GM13977 (cell line): ENCODE data around the gene SEPTIN8.

Experiments used
- DNase-seq: peaks from one replicate; pipeline ENCODE4 v3.0.0; 2012; ENCODE audit warnings: low spot score
- in situ Hi-C: fragments of 300-500 bp; cut with MboI; formaldehyde crosslinking; loops from one replicate; pipeline ENCODE4 v1.12.0; 2022; ENCODE audit warnings: low sequenced_read_pairs, low pct_unique_long_range_greater_than_20kb, mixed read lengths, inconsistent platforms; ENCODE audit not compliant: unreplicated experiment
- TF ChIP-seq, protein P1 (sequence below): IDR thresholded peaks from 2 replicates; pipeline ENCODE4 v1.5.1; 2012; ENCODE audit warnings: mild to moderate bottlenecking, control low read depth; ENCODE audit not compliant: insufficient read depth; ENCODE audit errors: extremely low read depth, missing control alignments

Gene SEPTIN8

GRCh38 chr5:132765311-132766019, 11.6 kb downstream of the SEPTIN8 start:
- TF ChIP-seq, protein P1, sequence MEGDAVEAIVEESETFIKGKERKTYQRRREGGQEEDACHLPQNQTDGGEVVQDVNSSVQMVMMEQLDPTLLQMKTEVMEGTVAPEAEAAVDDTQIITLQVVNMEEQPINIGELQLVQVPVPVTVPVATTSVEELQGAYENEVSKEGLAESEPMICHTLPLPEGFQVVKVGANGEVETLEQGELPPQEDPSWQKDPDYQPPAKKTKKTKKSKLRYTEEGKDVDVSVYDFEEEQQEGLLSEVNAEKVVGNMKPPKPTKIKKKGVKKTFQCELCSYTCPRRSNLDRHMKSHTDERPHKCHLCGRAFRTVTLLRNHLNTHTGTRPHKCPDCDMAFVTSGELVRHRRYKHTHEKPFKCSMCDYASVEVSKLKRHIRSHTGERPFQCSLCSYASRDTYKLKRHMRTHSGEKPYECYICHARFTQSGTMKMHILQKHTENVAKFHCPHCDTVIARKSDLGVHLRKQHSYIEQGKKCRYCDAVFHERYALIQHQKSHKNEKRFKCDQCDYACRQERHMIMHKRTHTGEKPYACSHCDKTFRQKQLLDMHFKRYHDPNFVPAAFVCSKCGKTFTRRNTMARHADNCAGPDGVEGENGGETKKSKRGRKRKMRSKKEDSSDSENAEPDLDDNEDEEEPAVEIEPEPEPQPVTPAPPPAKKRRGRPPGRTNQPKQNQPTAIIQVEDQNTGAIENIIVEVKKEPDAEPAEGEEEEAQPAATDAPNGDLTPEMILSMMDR: no peak
- in situ Hi-C loops: no loop called here
- DNase-seq: no peak

- in situ Hi-C loops: no loop called here
- TF ChIP-seq, protein P1: no peak
- DNase-seq: no peak
Measured at GRCh38 chr5:132764671-132765238, 12.3 kb downstream of the SEPTIN8 start.

DNA sequence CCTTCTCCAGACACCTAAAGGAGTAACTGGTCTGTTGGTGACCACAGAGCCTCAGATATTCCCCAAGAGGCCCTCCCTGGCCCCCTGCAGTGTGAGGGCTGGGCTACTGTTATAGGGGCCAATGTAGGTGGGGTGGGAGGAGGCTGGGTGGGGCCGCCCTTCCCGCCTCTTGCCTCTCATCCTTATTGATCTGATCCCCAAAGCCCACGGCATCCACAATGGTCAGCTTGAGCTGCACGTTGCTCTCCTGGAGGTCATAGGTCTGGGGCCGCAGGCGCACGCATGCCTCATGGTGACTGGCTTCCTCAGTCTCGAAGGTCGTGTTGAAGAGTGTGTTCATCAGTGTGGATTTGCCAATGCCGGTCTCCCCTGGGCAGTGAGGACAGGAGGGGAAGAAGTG, 13.0 kb downstream of the SEPTIN8 start:
- in situ Hi-C loops: no loop called here
- no peak for DNase-seq
- TF ChIP-seq, protein P1: no peak

DNA sequence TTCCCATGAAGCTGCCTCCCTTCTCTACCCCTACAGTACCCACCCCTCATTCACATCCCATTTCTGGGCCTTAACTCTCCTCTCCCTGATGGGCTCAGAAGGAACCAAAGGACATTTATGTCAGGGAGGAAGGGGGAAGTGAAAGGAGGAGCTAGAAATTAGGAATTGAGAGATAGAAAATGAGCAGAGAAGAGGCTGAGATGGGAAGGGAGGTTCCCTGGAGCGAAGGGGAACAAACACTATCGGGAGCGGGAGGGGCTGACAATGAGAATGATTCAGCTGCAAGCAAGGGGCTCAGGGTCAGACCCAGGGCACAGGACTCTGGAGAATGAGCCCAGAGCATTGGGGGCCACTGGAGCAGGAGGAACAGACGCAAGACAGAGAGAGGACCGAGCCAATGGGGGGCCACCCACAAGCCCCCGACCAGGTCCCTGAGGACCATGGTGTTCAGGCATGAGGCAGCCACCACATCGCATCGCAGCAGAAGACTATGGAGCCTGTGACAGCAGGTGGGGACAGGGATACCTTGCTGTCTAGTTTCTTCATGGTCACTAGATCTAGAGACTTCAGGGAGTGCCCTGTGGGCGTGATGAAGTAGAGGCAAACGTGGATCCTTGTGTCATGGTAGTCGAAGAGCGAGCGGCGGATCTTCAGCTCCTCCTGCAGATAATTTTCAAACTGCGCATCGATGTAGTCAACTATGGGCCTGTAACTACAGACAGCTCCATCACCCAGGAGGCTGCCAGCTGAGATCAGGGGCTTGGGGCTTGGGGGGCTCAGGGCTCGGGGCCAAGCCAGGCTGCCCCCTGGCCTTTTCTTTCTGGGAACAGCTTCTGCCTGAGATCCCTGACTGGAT, 13.6 kb downstream of the SEPTIN8 start:
- TF ChIP-seq, protein P1: no peak
- no peak for DNase-seq
- in situ Hi-C loops: no loop called here

DNA sequence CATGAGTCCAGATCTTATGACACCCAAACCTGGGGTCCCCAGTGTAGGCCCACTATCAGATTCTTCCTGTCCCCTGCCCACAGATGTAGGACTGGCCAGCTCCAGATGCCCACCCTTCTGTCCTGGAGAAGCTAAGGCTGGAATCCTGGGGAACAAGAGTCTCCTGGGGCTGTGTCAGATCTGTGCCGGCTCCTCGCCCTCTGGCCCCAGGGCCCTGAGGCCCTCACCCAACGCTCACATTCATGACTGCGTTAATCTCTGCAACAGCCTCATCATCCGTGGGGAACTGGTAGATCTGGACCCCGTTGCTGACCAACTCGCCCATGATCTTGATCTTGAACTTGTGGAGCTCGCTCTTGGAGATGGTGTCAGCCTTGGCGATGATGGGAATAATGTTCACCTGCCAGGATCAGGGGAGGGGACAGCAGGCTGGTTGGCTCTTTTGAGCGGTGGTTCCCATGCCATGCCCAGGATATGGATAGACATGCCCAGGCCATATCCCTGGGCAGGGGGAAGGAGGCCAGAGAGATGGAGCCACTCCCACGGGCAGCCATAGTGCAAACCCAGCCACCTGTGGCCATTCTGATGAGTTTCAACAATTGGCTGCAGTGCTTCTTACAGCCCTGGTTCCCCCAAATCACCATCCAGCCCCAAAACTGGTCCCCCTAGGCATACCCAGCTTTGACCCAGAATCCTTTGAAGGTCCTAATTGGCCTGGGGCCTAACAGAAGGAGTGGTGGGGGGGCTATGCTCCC, 14.6 kb downstream of the SEPTIN8 start:
- in situ Hi-C loops: no loop called here
- TF ChIP-seq, protein P1: no peak
- DNase-seq: no peak

GRCh38 chr5:132761321-132762240, 15.5 kb downstream of the SEPTIN8 start:
- in situ Hi-C loops: no loop called here
- DNase-seq: no peak
- TF ChIP-seq, protein P1: no peak
